SK-N-SH (cell line): Measurements from ENCODE around the gene ABCC4. TPM values are rescaled to one million over a fixed set of nuclear protein-coding genes. Genes with fewer than 3 reads are reported as not detected.
"Not testable (repeated sequence)": the region's sequence is repeated elsewhere in the genome, so short reads cannot be mapped to it uniquely, and the experiment has no call there.

ENCODE experiments used
- CTCF ChIA-PET: fragments of 300-600, 350-600 bp; formaldehyde crosslinking; extraction: SDS; loops from one replicate; lab custom pipeline; 2021; lab: Yijun Ruan, JAX
- POLR2A ChIA-PET: fragments of 350-600 bp; sonication (Branson Sonifier 250); formaldehyde crosslinking; extraction: SDS; loops from one replicate; lab custom pipeline; 2020; ENCODE audit warnings: antibody characterized with exemption, inconsistent platforms; lab: Yijun Ruan, JAX
- DNase-seq: peaks from one replicate; pipeline ENCODE4 v3.0.0; 2012
- H2AFZ ChIP-seq: fragments of 200-600 bp; sonication (generic); 2 replicates; pipeline ENCODE4 v1.8.1; 2016; ENCODE audit warnings: antibody characterized with exemption, mild to moderate bottlenecking, low read depth
- H3F3A ChIP-seq: fragments of 200-600 bp; sonication (generic); replicated peaks from 2 replicates; pipeline ENCODE3; 2016; ENCODE audit warnings: antibody characterized with exemption, mild to moderate bottlenecking; ENCODE audit not compliant: insufficient read depth
- H3K27ac ChIP-seq, 2 experiments: fragments of 200-500 bp in 1 of 2; fragments of 200-600 bp in 1 of 2; sonication (Bioruptor generic) in 1 of 2; sonication (generic), shearing (Covaris generic) in 1 of 2; 2 replicates each; pipeline versions ENCODE4 v1.5.1 to v1.6.1; 2014 to 2016; ENCODE audit warnings: low read depth in 2 of 2, inconsistent platforms in 1 of 2, low read length in 1 of 2, mild to moderate bottlenecking in 1 of 2, mixed read lengths in 1 of 2
- H3K27me3 ChIP-seq: fragments of 200-600 bp; sonication (generic), shearing (Covaris generic); 2 replicates; pipeline ENCODE4 v1.6.1; 2016; ENCODE audit warnings: mixed run types; ENCODE audit not compliant: insufficient read depth
- H3K36me3 ChIP-seq, 2 experiments: fragments of 200-500 bp in 1 of 2; fragments of 200-600 bp in 1 of 2; sonication (Bioruptor generic) in 1 of 2; sonication (generic) in 1 of 2; replicated peaks in 1 of 2; 2 replicates each; pipeline versions ENCODE3 to v1.5.1; 2014 to 2016; ENCODE audit warnings: low read length in 1 of 2, mild to moderate bottlenecking in 1 of 2; ENCODE audit not compliant: insufficient read depth in 2 of 2, control insufficient read depth in 1 of 2
- H3K4me1 ChIP-seq, 2 experiments: fragments of 200-500 bp in 1 of 2; fragments of 200-600 bp in 1 of 2; sonication (Bioruptor generic) in 1 of 2; sonication (generic), shearing (Covaris generic) in 1 of 2; 2 replicates each; pipeline versions ENCODE4 v1.5.1 to v1.6.1; 2014 to 2016; ENCODE audit warnings: low read depth in 1 of 2, low read length in 1 of 2, mixed run types in 1 of 2; ENCODE audit not compliant: insufficient read depth in 2 of 2, control insufficient read depth in 1 of 2
- H3K4me2 ChIP-seq: fragments of 200-600 bp; sonication (generic), shearing (Covaris generic); 2 replicates; pipeline ENCODE4 v1.6.1; 2017; ENCODE audit warnings: mixed run types
- H3K4me3 ChIP-seq, 2 experiments: fragments of 200-500 bp in 1 of 2; fragments of 200-600 bp in 1 of 2; sonication (Bioruptor generic) in 1 of 2; sonication (generic), shearing (Covaris generic) in 1 of 2; 2 replicates each; pipeline versions ENCODE4 v1.5.1 to v1.8.1; 2014 to 2016; ENCODE audit warnings: low read depth in 2 of 2, inconsistent platforms in 1 of 2, low read length in 1 of 2, mild to moderate bottlenecking in 1 of 2, mixed read lengths in 1 of 2, moderate library complexity in 1 of 2
- H3K79me2 ChIP-seq: fragments of 200-600 bp; sonication (generic); 2 replicates; pipeline ENCODE4 v1.8.1; 2017; ENCODE audit warnings: mild to moderate bottlenecking; ENCODE audit not compliant: insufficient read depth
- H3K9ac ChIP-seq: fragments of 200-600 bp; sonication (generic); 2 replicates; pipeline ENCODE4 v1.6.1; 2017; ENCODE audit warnings: mixed run types
- H3K9me2 ChIP-seq: fragments of 200-600 bp; sonication (generic); 2 replicates; pipeline ENCODE4 v1.6.1; 2017; ENCODE audit warnings: mixed run types
- H3K9me3 ChIP-seq: fragments of 200-600 bp; sonication (generic); 2 replicates; pipeline ENCODE4 v1.6.1; 2017; ENCODE audit warnings: mixed run types, mild to moderate bottlenecking, moderate library complexity
- H4K20me1 ChIP-seq: fragments of 200-600 bp; sonication (generic); 2 replicates; pipeline ENCODE4 v1.6.1; 2017; ENCODE audit warnings: mild to moderate bottlenecking, mixed run types; ENCODE audit not compliant: insufficient read depth
- CHD2 ChIP-seq: fragments of 150-350 bp; IDR thresholded peaks from 2 replicates; pipeline ENCODE4 v1.6.1; 2018; ENCODE audit warnings: low read length; ENCODE audit not compliant: partially characterized antibody
- ELF1 ChIP-seq: IDR thresholded peaks from 2 replicates; pipeline ENCODE4 v1.4.0; 2012
- EP300 ChIP-seq, 2 experiments: IDR thresholded peaks; 2 replicates each; pipeline versions ENCODE4 v1.4.0 to v1.6.1; 2012; ENCODE audit warnings: borderline replicate concordance in 1 of 2, low read depth in 1 of 2, low read length in 1 of 2
- FOSL2 ChIP-seq: IDR thresholded peaks from 2 replicates; pipeline ENCODE4 v1.4.0; 2012; ENCODE audit warnings: low read depth, mild to moderate bottlenecking, moderate library complexity, borderline replicate concordance
- FOXJ3 ChIP-seq: sonication (generic); formaldehyde crosslinking; IDR thresholded peaks from 2 replicates; pipeline ENCODE4 v1.5.1; 2020; ENCODE audit warnings: mild to moderate bottlenecking, missing genetic modification reagents
- FOXM1 ChIP-seq: IDR thresholded peaks from 2 replicates; pipeline ENCODE4 v1.4.0; 2012; ENCODE audit warnings: low read depth, mild to moderate bottlenecking
- JUND ChIP-seq: IDR thresholded peaks from 2 replicates; pipeline ENCODE4 v1.4.0; 2012
- NFIC ChIP-seq: IDR thresholded peaks from 2 replicates; pipeline ENCODE4 v1.4.0; 2012; ENCODE audit warnings: borderline replicate concordance
- PBX3 ChIP-seq: IDR thresholded peaks from 2 replicates; pipeline ENCODE4; 2012
- POLR2AphosphoS5 ChIP-seq: IDR thresholded peaks from 2 replicates; pipeline ENCODE4 v1.6.1; 2012; ENCODE audit warnings: low read depth, low read length
- RXRA ChIP-seq: IDR thresholded peaks from 2 replicates; pipeline ENCODE4 v1.4.0; 2012; ENCODE audit warnings: low read depth, mild to moderate bottlenecking, borderline replicate concordance
- TAF1 ChIP-seq: IDR thresholded peaks from 2 replicates; pipeline ENCODE4 v1.6.1; 2012; ENCODE audit warnings: low read depth, mild to moderate bottlenecking, low read length, moderate library complexity, borderline replicate concordance
- TCF12 ChIP-seq: IDR thresholded peaks from 2 replicates; pipeline ENCODE4 v1.4.0; 2012
- TEAD4 ChIP-seq: IDR thresholded peaks from 2 replicates; pipeline ENCODE4 v1.4.0; 2012; ENCODE audit warnings: mild to moderate bottlenecking, borderline replicate concordance; ENCODE audit not compliant: insufficient read depth
- WGBS: methylation state at CpG from one replicate; pipeline ENCODE4 v1.1.6; 2017; ENCODE audit warnings: low lambda C conversion rate; 5-methylcytosine and 5-hydroxymethylcytosine counted together
- polyA plus RNA-seq, 3 experiments: library from polyadenylated mRNA; depleted of rRNA; stranded (reverse); fragments of >200 nt; gene quantifications; 2 replicates each; pipeline ENCODE4 v1.2.3, GENCODE V29; 2012
- TF ChIP-seq, protein P1 (sequence below): IDR thresholded peaks from 2 replicates; pipeline ENCODE4 v1.4.0; 2012; ENCODE audit warnings: low read depth, borderline replicate concordance
- TF ChIP-seq, protein P2 (sequence below): IDR thresholded peaks from 2 replicates; pipeline ENCODE4 v1.4.0; 2012; ENCODE audit warnings: low read depth

ABCC4 gene
- polyA plus RNA-seq, 1 of the 3 experiments (the other 2 are of a cell fraction) = 7.8 TPM

DNA sequence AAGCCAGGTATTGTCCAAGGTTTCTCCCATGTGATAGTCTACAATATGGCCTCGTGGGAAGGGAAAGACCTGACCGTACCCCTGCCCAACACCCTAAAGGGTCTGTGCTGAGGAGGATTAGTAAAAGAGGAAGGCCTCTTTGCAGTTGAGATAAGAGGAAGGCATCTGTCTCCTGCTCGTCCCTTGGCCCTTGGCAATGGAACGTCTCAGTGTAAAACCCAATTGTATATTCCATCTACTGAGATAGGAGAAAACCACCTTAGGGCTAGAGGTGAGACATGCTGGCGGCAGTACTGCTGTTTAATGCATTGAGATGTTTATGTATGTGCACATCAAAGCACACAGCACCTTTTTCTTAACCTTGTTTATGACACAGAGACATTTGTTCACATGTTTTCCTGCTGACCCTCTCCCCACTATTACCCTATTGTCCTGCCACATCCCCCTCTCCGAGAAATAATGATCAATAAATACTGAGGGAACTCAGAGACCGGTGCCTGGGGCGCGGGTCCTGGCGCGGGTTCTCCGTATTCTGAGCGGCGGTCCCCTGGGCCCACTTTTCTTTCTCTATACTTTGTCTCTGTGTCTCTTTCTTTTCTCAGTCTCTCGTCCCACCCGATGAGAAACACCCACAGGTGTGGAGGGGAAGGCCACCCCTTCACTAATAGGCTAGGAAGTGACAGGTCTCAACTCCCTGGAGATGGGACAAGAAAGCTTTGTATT is 32.7 kb downstream of the ABCC4 start:
- H3K4me3 ChIP-seq, POLR2A ChIA-PET, H4K20me1 ChIP-seq, H3K9me2 ChIP-seq, DNase-seq, H3K36me3 ChIP-seq, H3K9ac ChIP-seq, CTCF ChIA-PET, H3K9me3 ChIP-seq, H3K27me3 ChIP-seq, H2AFZ ChIP-seq: not testable (repeated sequence)
- WGBS = 86% methylated on average over 14 of the region's 16 CpGs
- Histone ChIP-seq H3K4me2 (peak overlapping the region; percentile 71), H3K79me2 (peaks cover 26% of the 10 kb centered on the region; the same call in 1 of the 2 replicates), H3K27ac (peak overlapping the region; percentile 18 to 83; a peak in 3 of 4 replicates), H3F3A (peaks cover 21% of the 10 kb centered on the region), H3K4me1 (peaks cover 4 to 27% of the 10 kb centered on the region in 2 experiments; a peak in 3 of 4 replicates)

- peaks cover 0 to 5% of the 10 kb centered on the region in 2 experiments for H3K36me3 ChIP-seq
- H3K4me1 ChIP-seq = peaks cover 4 to 27% of the 10 kb centered on the region in 2 experiments; a peak in 3 of 4 replicates
- CTCF ChIA-PET = interaction anchor here (0.8 to 1.9 kb wide), 3 partner anchors 76 to 113 kb away, joined by 3 to 5 read pairs (median 4); no protein-coding TSS in a partner anchor
- no peaks in the 10 kb centered on the region for H4K20me1 ChIP-seq
- H2AFZ ChIP-seq = no peak overlapping the region
- no peak overlapping the region for H3K9ac ChIP-seq
- no peaks in the 10 kb centered on the region for H3K9me2 ChIP-seq
- TF ChIP-seq NFIC (peak; percentile 78), TCF12 (peak; percentile 30), PBX3 (peak; percentile 77), TAF1 (no peak), RXRA (no peak), EP300 (IDR thresholded peaks at IDR 0.05; ENCODE audit: borderline replicate concordance in 1 of 2, low read depth in 1 of 2, low read length in 1 of 2) (peak in 1 of 2 experiments; percentile 27; a peak in 1 of 4 replicates), CHD2 (no peak), FOXM1 (no peak), FOSL2 (peak; percentile 74; the same call in 1 of the 2 replicates), ELF1 (no peak), FOXJ3 (CRISPR knock-in tag) (no peak), TEAD4 (0 out of 2 replicates have a peak, but pooled peaks have one; percentile 36), POLR2AphosphoS5 (no peak), JUND (peak; percentile 69)
- TF ChIP-seq, protein P1, sequence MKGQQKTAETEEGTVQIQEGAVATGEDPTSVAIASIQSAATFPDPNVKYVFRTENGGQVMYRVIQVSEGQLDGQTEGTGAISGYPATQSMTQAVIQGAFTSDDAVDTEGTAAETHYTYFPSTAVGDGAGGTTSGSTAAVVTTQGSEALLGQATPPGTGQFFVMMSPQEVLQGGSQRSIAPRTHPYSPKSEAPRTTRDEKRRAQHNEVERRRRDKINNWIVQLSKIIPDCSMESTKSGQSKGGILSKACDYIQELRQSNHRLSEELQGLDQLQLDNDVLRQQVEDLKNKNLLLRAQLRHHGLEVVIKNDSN = 0 out of 2 replicates have a peak, but pooled peaks have one; percentile 8
- TF ChIP-seq, protein P2, sequence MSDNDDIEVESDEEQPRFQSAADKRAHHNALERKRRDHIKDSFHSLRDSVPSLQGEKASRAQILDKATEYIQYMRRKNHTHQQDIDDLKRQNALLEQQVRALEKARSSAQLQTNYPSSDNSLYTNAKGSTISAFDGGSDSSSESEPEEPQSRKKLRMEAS = peak; percentile 82; the same call in 1 of the 2 replicates
- peaks cover 20% of the 10 kb centered on the region; the same call in 1 of the 2 replicates for H3K79me2 ChIP-seq
- WGBS = 33% methylated on average over 6 of the region's 6 CpGs
- H3K27me3 ChIP-seq = no peaks in the 10 kb centered on the region
- peak overlapping the region; percentile 71 for H3K4me2 ChIP-seq
- DNase-seq = no peak
- POLR2A ChIA-PET = no interaction called here
- peaks cover 21% of the 10 kb centered on the region for H3F3A ChIP-seq
- H3K4me3 ChIP-seq = no peak overlapping the region; a peak in 1 of 4 replicates
- H3K9me3 ChIP-seq = no peaks in the 10 kb centered on the region
- peak overlapping the region; percentile 32 to 83; a peak in 3 of 4 replicates for H3K27ac ChIP-seq
These were observed 33.4 kb downstream of the ABCC4 start for GRCh38 chr13:95267662-95268342.
